GM21825 (cell line): ENCODE measurements around the gene CDH4.

Experiments used
- ATAC-seq: cut with Tn5 transposase; IDR thresholded peaks from one replicate; pipeline ENCODE4 v1.9.1; 2021; ENCODE audit warnings: mild to moderate bottlenecking, moderate library complexity; ENCODE audit not compliant: unreplicated experiment

Gene CDH4

GRCh38 chr20:61753987-61754956 is 502.2 kb downstream of the CDH4 start:
- ATAC-seq = no peak

GRCh38 chr20:61754976-61755778 is 503.1 kb downstream of the CDH4 start:
- no peak for ATAC-seq

GRCh38 chr20:61755971-61756845 is 504.1 kb downstream of the CDH4 start:
- no peak for ATAC-seq

- no peak for ATAC-seq
These were observed 505.1 kb downstream of the CDH4 start for GRCh38 chr20:61756966-61757677.

GRCh38 chr20:61757678-61758563 is 505.9 kb downstream of the CDH4 start:
- ATAC-seq = no peak

GRCh38 chr20:61758564-61759200 is 506.6 kb downstream of the CDH4 start:
- no peak for ATAC-seq

GRCh38 chr20:61759286-61760065 is 507.4 kb downstream of the CDH4 start:
- ATAC-seq = no peak

GRCh38 chr20:61760321-61760720 is 508.3 kb downstream of the CDH4 start:
- ATAC-seq = no peak

GRCh38 chr20:61760731-61761130 is 508.7 kb downstream of the CDH4 start:
- no peak for ATAC-seq

- no peak for ATAC-seq
These were observed 509.5 kb downstream of the CDH4 start for GRCh38 chr20:61761453-61762166.

GRCh38 chr20:61762167-61762710 is 510.2 kb downstream of the CDH4 start:
- no peak for ATAC-seq

GRCh38 chr20:61762886-61763739 is 511.1 kb downstream of the CDH4 start:
- no peak for ATAC-seq

GRCh38 chr20:61763740-61764400 is 511.8 kb downstream of the CDH4 start:
- ATAC-seq = no peak

GRCh38 chr20:61764471-61765025 is 512.5 kb downstream of the CDH4 start:
- ATAC-seq = no peak
